ENCODE data around the gene LIPK.
"Not testable (repeated sequence)": the region's sequence is repeated elsewhere in the genome, so short reads cannot be mapped to it uniquely, and the experiment has no call there.

Gene LIPK

GRCh38 chr10:88705958-88706357 lies at the start of gene LIPK:
Gene LIPK (plus strand): TSS chr10:88706249. CDS start chr10:88724544, 18,295 bp downstream.
- no peak for DNase-seq

- no peak for DNase-seq
Observed at GRCh38 chr10:88657901-88658300, 48.1 kb upstream of the LIPK start.

GRCh38 chr10:88659725-88660597 lies 46.1 kb upstream of the LIPK start:
- DNase-seq = no peak

- no peak for DNase-seq
Observed at GRCh38 chr10:88660598-88660884, 45.5 kb upstream of the LIPK start.

GRCh38 chr10:88661018-88661417 lies 45.0 kb upstream of the LIPK start:
- DNase-seq = no peak

GRCh38 chr10:88661577-88661976 lies 44.5 kb upstream of the LIPK start:
- DNase-seq = no peak

GRCh38 chr10:88663153-88663552 lies 42.9 kb upstream of the LIPK start:
- not testable (repeated sequence) for DNase-seq

- DNase-seq = no peak
Observed at GRCh38 chr10:88664142-88664541, 41.9 kb upstream of the LIPK start, which contains the start of gene LIPF. Gene LIPF (plus strand): TSS chr10:88664442. CDS start chr10:88667298, 2,856 bp downstream.

GRCh38 chr10:88668465-88668864 lies 37.6 kb upstream of the LIPK start:
- no peak for DNase-seq

GRCh38 chr10:88670497-88670896 lies 35.6 kb upstream of the LIPK start:
- no peak for DNase-seq

- DNase-seq = no peak
Observed at GRCh38 chr10:88672041-88672440, 34.0 kb upstream of the LIPK start.

- DNase-seq = no peak
Observed at GRCh38 chr10:88676283-88677060, 29.6 kb upstream of the LIPK start.

- DNase-seq = no peak
Observed at GRCh38 chr10:88680958-88681357, 25.1 kb upstream of the LIPK start.

GRCh38 chr10:88682491-88682890 lies 23.6 kb upstream of the LIPK start:
- no peak for DNase-seq

GRCh38 chr10:88687853-88688467 lies 18.1 kb upstream of the LIPK start:
- DNase-seq = no peak

GRCh38 chr10:88689366-88689765 lies 16.7 kb upstream of the LIPK start:
- no peak for DNase-seq

- no peak for DNase-seq
Observed at GRCh38 chr10:88693392-88694020, 12.5 kb upstream of the LIPK start.

- peak; percentile 58 for DNase-seq
Observed at GRCh38 chr10:88702848-88703597, 3.0 kb upstream of the LIPK start.

- no peak for DNase-seq
Observed at GRCh38 chr10:88707429-88708155, 1.5 kb downstream of the LIPK start.

GRCh38 chr10:88709361-88709760 lies 3.3 kb downstream of the LIPK start:
- DNase-seq = not testable (repeated sequence)

- DNase-seq = no peak
Observed at GRCh38 chr10:88715517-88715916, 9.5 kb downstream of the LIPK start.

- DNase-seq = no peak
Observed at GRCh38 chr10:88721392-88721791, 15.3 kb downstream of the LIPK start.
